LNCAP (cell line): ENCODE results near the gene RHOBTB1.

ENCODE experiments used
- CTCF ChIP-seq: fragments of 450-650 bp; IDR thresholded peaks from 2 replicates; pipeline ENCODE4 v1.5.1; 2017; ENCODE audit warnings: mild to moderate bottlenecking

Gene RHOBTB1

GRCh38 chr10:60979667-60980104, 35.7 kb upstream of the RHOBTB1 start:
- TF ChIP-seq CTCF = no peak

- no peak for TF ChIP-seq CTCF
These were observed 34.5 kb upstream of the RHOBTB1 start for GRCh38 chr10:60978287-60979115.

GRCh38 chr10:60977161-60978122, 33.5 kb upstream of the RHOBTB1 start:
- no peak for TF ChIP-seq CTCF

- no peak for TF ChIP-seq CTCF
These were observed 32.7 kb upstream of the RHOBTB1 start for GRCh38 chr10:60976687-60977086.

GRCh38 chr10:60975716-60976115, 31.7 kb upstream of the RHOBTB1 start:
- no peak for TF ChIP-seq CTCF

- no peak for TF ChIP-seq CTCF
These were observed 30.6 kb upstream of the RHOBTB1 start for GRCh38 chr10:60974463-60975149.

GRCh38 chr10:60973086-60973485, 29.1 kb upstream of the RHOBTB1 start:
- TF ChIP-seq CTCF = no peak
